RWPE1 (cell line): ENCODE data around the gene VAT1L.

Experiments
- CTCF ChIA-PET: fragments of 350-600 bp; sonication (Branson Sonifier 250); formaldehyde crosslinking; extraction: SDS; loops from one replicate; lab custom pipeline; 2021; lab: Yijun Ruan, JAX
- POLR2A ChIA-PET: fragments of 400-600 bp; formaldehyde crosslinking; extraction: SDS; loops from one replicate; lab custom pipeline; 2020; ENCODE audit warnings: antibody characterized with exemption; ENCODE audit not compliant: low non-redundant PET; lab: Yijun Ruan, JAX
- DNase-seq: peaks from one replicate; pipeline ENCODE4 v3.0.0; 2012; ENCODE audit warnings: low spot score
- H3K27ac ChIP-seq: fragments of 450-650 bp; 2 replicates; pipeline ENCODE4 v1.5.1; 2017
- CTCF ChIP-seq: fragments of 450-650 bp; conservative IDR thresholded peaks from 2 replicates; pipeline ENCODE4 v1.5.1; 2017; ENCODE audit warnings: low read depth, mild to moderate bottlenecking

The VAT1L gene

GRCh38 chr16:77898671-77899211, 110.4 kb downstream of the VAT1L start:
- CTCF ChIA-PET: interaction anchor here (0.6 to 0.7 kb wide), 3 partner anchors 51 to 618 kb away, joined by 3 to 4 read pairs (median 4); no protein-coding TSS in a partner anchor
- POLR2A ChIA-PET: no interaction called here
- DNase-seq: no peak
- no peak overlapping the region for H3K27ac ChIP-seq
- TF ChIP-seq CTCF: no peak

GRCh38 chr16:77899416-77899815, 111.1 kb downstream of the VAT1L start:
- H3K27ac ChIP-seq: no peak overlapping the region
- POLR2A ChIA-PET: no interaction called here
- CTCF ChIA-PET: interaction anchor here (0.7 kb wide), 3 partner anchors 90 to 619 kb away, joined by 3 to 4 read pairs (median 3); no protein-coding TSS in a partner anchor
- DNase-seq: no peak
- no peak for TF ChIP-seq CTCF

- CTCF ChIA-PET: interaction anchor here (0.7 kb wide), 1 partner anchor 53 kb away, joined by 3 read pairs; no protein-coding TSS in a partner anchor
- POLR2A ChIA-PET: no interaction called here
- no peak for TF ChIP-seq CTCF
- no peak overlapping the region for H3K27ac ChIP-seq
- DNase-seq: no peak
Measured at GRCh38 chr16:77905374-77905920, 117.1 kb downstream of the VAT1L start.

GRCh38 chr16:77910021-77910420, 121.7 kb downstream of the VAT1L start:
- ChIA-PET POLR2A (no interaction called here), CTCF (no interaction called here)
- H3K27ac ChIP-seq: no peak overlapping the region
- no peak for DNase-seq
- TF ChIP-seq CTCF: no peak

- no peak for TF ChIP-seq CTCF
- DNase-seq: no peak
- ChIA-PET CTCF (no interaction called here), POLR2A (no interaction called here)
- H3K27ac ChIP-seq: no peak overlapping the region
Measured at GRCh38 chr16:77912617-77913016, 124.3 kb downstream of the VAT1L start.

GRCh38 chr16:77913738-77914253, 125.4 kb downstream of the VAT1L start:
- no peak for DNase-seq
- no peak overlapping the region for H3K27ac ChIP-seq
- no peak for TF ChIP-seq CTCF
- POLR2A ChIA-PET: no interaction called here
- CTCF ChIA-PET: no interaction called here
